Bronchial epithelial cell (primary cell): Measurements from ENCODE around the gene UGT2B17. TPM values are rescaled to one million over a fixed set of nuclear protein-coding genes. Genes with fewer than 3 reads are reported as not detected.
A peak's percentile ranks its signal among the peaks of the same experiment; 100 is the strongest.
"Not testable (repeated sequence)": the region's sequence is repeated elsewhere in the genome, so short reads cannot be mapped to it uniquely, and the experiment has no call there.

Experiments
- DNase-seq: peaks from one replicate; pipeline ENCODE4 v3.0.0-alpha.2; 2010; ENCODE audit warnings: low read depth
- FAIRE-seq: peaks from 2 replicates; lab custom pipeline; 2011; peaks lifted over from hg19 to GRCh38; lab: Jason Lieb, UNC
- H3K27me3 ChIP-seq: 2 replicates; pipeline ENCODE4 v1.5.1; 2011; ENCODE audit warnings: low read length; ENCODE audit not compliant: control insufficient read depth, insufficient read depth
- H3K36me3 ChIP-seq: 2 replicates; pipeline ENCODE4 v1.5.1; 2011; ENCODE audit warnings: low read length; ENCODE audit not compliant: control insufficient read depth, insufficient read depth
- H3K4me3 ChIP-seq: 2 replicates; pipeline ENCODE4 v1.5.1; 2011; ENCODE audit warnings: mild to moderate bottlenecking, low read depth, low read length, control low read depth
- CTCF ChIP-seq: IDR thresholded peaks from 2 replicates; pipeline ENCODE4 v1.5.1; 2011; ENCODE audit warnings: mild to moderate bottlenecking, moderate library complexity, low read length, control low read depth, inconsistent platforms; ENCODE audit not compliant: insufficient read depth, severe bottlenecking
- total RNA-seq: library from RNA; depleted of rRNA; stranded (reverse); fragments of >200 nt; gene quantifications from 2 replicates; pipeline ENCODE4 v1.2.1, GENCODE V29; 2014

Gene UGT2B17
- total RNA-seq, 1 donor from 2014 or later: not detected

DNA sequence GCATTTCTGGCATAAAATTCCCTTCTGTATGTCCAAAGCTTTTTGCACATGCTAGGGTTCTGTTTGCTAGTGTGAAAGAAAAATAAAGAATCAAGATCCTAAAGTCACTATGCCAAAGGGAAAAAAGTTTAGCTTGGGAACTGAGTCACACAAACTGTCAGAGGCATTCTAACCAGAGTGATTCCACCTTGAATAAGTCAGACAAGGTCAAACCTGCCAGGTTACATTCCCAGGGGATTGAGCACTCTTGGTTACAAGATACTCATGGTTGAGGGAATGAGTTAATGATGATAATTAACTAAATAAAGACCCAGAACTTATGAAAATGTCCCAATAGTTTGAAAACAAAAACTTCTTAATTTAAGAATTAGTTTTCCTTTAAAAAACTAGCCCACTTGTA is 13.7 kb upstream of the UGT2B17 start:
- DNase-seq (peak; percentile 72), FAIRE-seq (no peak)
- Histone ChIP-seq H3K27me3 (no peaks in the 10 kb centered on the region), H3K36me3 (no peaks in the 10 kb centered on the region), H3K4me3 (no peak overlapping the region)
- TF ChIP-seq CTCF: no peak

- FAIRE-seq: peak; percentile 86
- no peak for TF ChIP-seq CTCF
Observed at GRCh38 chr4:68582339-68582717, 6.2 kb upstream of the UGT2B17 start.

GRCh38 chr4:68581383-68582338 is 5.5 kb upstream of the UGT2B17 start:
- no peaks in the 10 kb centered on the region for H3K27me3 ChIP-seq
- no peaks in the 10 kb centered on the region for H3K36me3 ChIP-seq
- no peak overlapping the region for H3K4me3 ChIP-seq
- no peak for FAIRE-seq
- TF ChIP-seq CTCF: no peak
- peak; percentile 55 for DNase-seq

More at GRCh38 chr4:68582339-68582717, 6.2 kb upstream of the UGT2B17 start:
- no peak for DNase-seq
- no peaks in the 10 kb centered on the region for H3K27me3 ChIP-seq
- H3K4me3 ChIP-seq: no peak overlapping the region
- H3K36me3 ChIP-seq: no peaks in the 10 kb centered on the region

DNA sequence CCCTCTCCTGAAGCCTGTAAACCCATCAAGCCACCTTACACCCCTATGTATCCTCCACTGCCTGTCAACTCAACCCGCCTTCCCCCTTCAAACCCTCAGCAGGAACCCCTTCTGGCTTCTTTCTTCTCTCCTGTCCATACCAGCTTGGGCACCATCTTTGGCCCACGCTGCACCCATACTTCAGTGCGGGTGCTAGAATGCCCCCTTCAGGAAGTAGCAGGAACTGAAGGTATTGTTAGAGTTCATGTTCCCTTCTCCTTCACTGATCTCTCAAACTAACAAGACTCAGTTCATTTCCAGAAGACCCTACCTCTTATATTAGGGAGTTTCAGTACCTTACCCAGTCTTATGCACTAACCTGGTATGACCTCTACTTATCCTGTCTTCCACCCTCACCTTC is 1.5 kb upstream of the UGT2B17 start:
- FAIRE-seq: no peak
- Histone ChIP-seq H3K27me3 (no peaks in the 10 kb centered on the region), H3K36me3 (no peaks in the 10 kb centered on the region), H3K4me3 (no peak overlapping the region)
- TF ChIP-seq CTCF: peak; percentile 1
- no peak for DNase-seq

DNA sequence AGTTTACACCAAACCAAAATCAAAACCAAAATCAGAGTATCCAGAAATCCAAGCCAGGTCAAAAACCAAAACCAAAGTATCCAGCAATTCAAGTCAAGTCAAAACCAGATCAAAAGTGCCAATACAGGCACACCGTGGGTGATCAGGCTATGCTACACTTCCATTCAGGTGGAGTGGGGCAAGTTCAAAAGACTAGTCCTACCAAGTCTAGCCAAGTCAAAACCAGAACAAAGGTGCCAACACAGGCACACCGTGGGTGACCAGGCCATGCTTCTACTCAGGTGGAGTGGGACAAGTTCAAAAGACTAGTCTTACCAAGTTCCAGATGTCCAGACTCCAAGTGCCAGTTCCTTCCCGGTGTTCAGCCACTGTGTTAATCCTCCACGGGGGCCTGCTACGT is 486 bp downstream of the UGT2B17 start:
- H3K36me3 ChIP-seq, H3K4me3 ChIP-seq, DNase-seq, FAIRE-seq, H3K27me3 ChIP-seq: not testable (repeated sequence)

GRCh38 chr4:68575081-68575480 is 1.0 kb downstream of the UGT2B17 start:
- no peak for TF ChIP-seq CTCF
- Histone ChIP-seq H3K4me3 (no peak overlapping the region), H3K27me3 (no peaks in the 10 kb centered on the region), H3K36me3 (no peaks in the 10 kb centered on the region)
- DNase-seq: no peak
- no peak for FAIRE-seq
